B cell (primary cell): ENCODE data around the gene SMIM45.

Source experiments
- EZH2 ChIP-seq: IDR thresholded peaks from 2 replicates; pipeline ENCODE4 v1.6.1; 2012; ENCODE audit warnings: borderline replicate concordance, low read depth, mild to moderate bottlenecking, moderate library complexity, low read length; ENCODE audit not compliant: insufficient read depth, poor library complexity, severe bottlenecking
- TF ChIP-seq, protein P1 (sequence below): fragments of 200-600 bp; IDR thresholded peaks from one replicate; pipeline ENCODE4 v1.8.0; 2022; ENCODE audit warnings: antibody characterized with exemption, mild to moderate bottlenecking

- TF ChIP-seq, protein P1, sequence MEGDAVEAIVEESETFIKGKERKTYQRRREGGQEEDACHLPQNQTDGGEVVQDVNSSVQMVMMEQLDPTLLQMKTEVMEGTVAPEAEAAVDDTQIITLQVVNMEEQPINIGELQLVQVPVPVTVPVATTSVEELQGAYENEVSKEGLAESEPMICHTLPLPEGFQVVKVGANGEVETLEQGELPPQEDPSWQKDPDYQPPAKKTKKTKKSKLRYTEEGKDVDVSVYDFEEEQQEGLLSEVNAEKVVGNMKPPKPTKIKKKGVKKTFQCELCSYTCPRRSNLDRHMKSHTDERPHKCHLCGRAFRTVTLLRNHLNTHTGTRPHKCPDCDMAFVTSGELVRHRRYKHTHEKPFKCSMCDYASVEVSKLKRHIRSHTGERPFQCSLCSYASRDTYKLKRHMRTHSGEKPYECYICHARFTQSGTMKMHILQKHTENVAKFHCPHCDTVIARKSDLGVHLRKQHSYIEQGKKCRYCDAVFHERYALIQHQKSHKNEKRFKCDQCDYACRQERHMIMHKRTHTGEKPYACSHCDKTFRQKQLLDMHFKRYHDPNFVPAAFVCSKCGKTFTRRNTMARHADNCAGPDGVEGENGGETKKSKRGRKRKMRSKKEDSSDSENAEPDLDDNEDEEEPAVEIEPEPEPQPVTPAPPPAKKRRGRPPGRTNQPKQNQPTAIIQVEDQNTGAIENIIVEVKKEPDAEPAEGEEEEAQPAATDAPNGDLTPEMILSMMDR = no peak
- TF ChIP-seq EZH2 = no peak
These were observed 22.5 kb upstream of the SMIM45 start for GRCh38 chr22:41929418-41929810.
